Ishikawa (cell line): ENCODE data around the gene LRTM2.

ENCODE experiments used
- CEBPB ChIP-seq: IDR thresholded peaks from 2 replicates; pipeline ENCODE4 v1.6.1; 2012
- CREB1 ChIP-seq: IDR thresholded peaks from 2 replicates; pipeline ENCODE4 v1.6.1; 2012; ENCODE audit warnings: low read depth
- EGR1 ChIP-seq: IDR thresholded peaks from 2 replicates; pipeline ENCODE4 v1.6.1; 2012
- EP300 ChIP-seq: IDR thresholded peaks from 2 replicates; pipeline ENCODE4 v1.6.1; 2012; ENCODE audit warnings: borderline replicate concordance
- FOXM1 ChIP-seq: IDR thresholded peaks from 2 replicates; pipeline ENCODE4 v1.6.1; 2012; ENCODE audit warnings: low read depth, borderline replicate concordance
- NFIC ChIP-seq: IDR thresholded peaks from 2 replicates; pipeline ENCODE4 v1.6.1; 2012
- RAD21 ChIP-seq: IDR thresholded peaks from 2 replicates; pipeline ENCODE4 v1.6.1; 2012; ENCODE audit warnings: low read depth
- TAF1 ChIP-seq: IDR thresholded peaks from 2 replicates; pipeline ENCODE4 v1.6.1; 2012; ENCODE audit warnings: low read depth, mild to moderate bottlenecking
- TEAD4 ChIP-seq: IDR thresholded peaks from 2 replicates; pipeline ENCODE4 v1.6.1; 2012
- YY1 ChIP-seq: IDR thresholded peaks from 2 replicates; pipeline ENCODE4 v1.6.1; 2012; ENCODE audit warnings: low read depth
- ZBTB7A ChIP-seq: IDR thresholded peaks from 2 replicates; pipeline ENCODE4 v1.6.1; 2012; ENCODE audit warnings: low read depth
- TF ChIP-seq, protein P1 (sequence below): IDR thresholded peaks from 2 replicates; pipeline ENCODE4 v1.6.1; 2012
- TF ChIP-seq, protein P2 (sequence below): IDR thresholded peaks from 2 replicates; pipeline ENCODE4 v1.6.1; 2012
- TF ChIP-seq, protein P3 (sequence below): IDR thresholded peaks from 2 replicates; pipeline ENCODE4 v1.6.1; 2012; ENCODE audit warnings: low read depth, mild to moderate bottlenecking

DNA sequence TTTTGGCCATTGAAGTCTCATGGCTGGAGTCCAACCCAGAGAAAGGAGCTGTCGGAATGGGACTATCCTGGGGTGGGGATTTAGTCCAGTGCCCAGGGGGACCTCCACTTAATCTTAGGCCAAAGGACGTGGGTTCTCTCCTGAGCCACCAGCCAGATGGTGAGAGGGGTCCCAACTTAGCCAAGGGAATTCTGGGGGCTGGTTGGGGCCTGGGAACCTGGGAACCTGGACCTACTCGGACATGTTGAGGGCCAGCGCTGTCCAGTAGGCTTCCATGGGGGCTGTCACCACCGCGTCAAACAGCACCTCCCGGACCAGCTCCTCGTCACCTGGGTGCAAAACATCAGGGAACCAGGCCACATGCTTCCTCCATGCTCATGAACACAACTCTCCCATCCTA, 33.4 kb downstream of the LRTM2 start:
- no peak for TF ChIP-seq RAD21
- TF ChIP-seq EGR1, result no peak
- no peak for TF ChIP-seq TAF1
- TF ChIP-seq FOXM1, result no peak
- TF ChIP-seq, protein P1, sequence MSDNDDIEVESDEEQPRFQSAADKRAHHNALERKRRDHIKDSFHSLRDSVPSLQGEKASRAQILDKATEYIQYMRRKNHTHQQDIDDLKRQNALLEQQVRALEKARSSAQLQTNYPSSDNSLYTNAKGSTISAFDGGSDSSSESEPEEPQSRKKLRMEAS, result no peak
- no peak for TF ChIP-seq EP300
- no peak for TF ChIP-seq ZBTB7A
- TF ChIP-seq CEBPB, result no peak
- TF ChIP-seq, protein P2, sequence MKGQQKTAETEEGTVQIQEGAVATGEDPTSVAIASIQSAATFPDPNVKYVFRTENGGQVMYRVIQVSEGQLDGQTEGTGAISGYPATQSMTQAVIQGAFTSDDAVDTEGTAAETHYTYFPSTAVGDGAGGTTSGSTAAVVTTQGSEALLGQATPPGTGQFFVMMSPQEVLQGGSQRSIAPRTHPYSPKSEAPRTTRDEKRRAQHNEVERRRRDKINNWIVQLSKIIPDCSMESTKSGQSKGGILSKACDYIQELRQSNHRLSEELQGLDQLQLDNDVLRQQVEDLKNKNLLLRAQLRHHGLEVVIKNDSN, result no peak
- TF ChIP-seq YY1, result no peak
- TF ChIP-seq, protein P3, sequence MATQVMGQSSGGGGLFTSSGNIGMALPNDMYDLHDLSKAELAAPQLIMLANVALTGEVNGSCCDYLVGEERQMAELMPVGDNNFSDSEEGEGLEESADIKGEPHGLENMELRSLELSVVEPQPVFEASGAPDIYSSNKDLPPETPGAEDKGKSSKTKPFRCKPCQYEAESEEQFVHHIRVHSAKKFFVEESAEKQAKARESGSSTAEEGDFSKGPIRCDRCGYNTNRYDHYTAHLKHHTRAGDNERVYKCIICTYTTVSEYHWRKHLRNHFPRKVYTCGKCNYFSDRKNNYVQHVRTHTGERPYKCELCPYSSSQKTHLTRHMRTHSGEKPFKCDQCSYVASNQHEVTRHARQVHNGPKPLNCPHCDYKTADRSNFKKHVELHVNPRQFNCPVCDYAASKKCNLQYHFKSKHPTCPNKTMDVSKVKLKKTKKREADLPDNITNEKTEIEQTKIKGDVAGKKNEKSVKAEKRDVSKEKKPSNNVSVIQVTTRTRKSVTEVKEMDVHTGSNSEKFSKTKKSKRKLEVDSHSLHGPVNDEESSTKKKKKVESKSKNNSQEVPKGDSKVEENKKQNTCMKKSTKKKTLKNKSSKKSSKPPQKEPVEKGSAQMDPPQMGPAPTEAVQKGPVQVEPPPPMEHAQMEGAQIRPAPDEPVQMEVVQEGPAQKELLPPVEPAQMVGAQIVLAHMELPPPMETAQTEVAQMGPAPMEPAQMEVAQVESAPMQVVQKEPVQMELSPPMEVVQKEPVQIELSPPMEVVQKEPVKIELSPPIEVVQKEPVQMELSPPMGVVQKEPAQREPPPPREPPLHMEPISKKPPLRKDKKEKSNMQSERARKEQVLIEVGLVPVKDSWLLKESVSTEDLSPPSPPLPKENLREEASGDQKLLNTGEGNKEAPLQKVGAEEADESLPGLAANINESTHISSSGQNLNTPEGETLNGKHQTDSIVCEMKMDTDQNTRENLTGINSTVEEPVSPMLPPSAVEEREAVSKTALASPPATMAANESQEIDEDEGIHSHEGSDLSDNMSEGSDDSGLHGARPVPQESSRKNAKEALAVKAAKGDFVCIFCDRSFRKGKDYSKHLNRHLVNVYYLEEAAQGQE, result no peak
- no peak for TF ChIP-seq NFIC
- no peak for TF ChIP-seq CREB1
- TF ChIP-seq TEAD4, result no peak
